Left ventricle myocardium superior (tissue), 1 donor: ENCODE results near the gene HTR4. TPM values are rescaled to one million over a fixed set of nuclear protein-coding genes. Genes with fewer than 3 reads are reported as not detected.
"Not testable (repeated sequence)": the region's sequence is repeated elsewhere in the genome, so short reads cannot be mapped to it uniquely, and the experiment has no call there.

Source experiments
- ATAC-seq: fragments of 200-7000 bp; cut with Tn5 transposase; one replicate; pipeline ENCODE4 v1.9.1; 2020; ENCODE audit warnings: mild to moderate bottlenecking, moderate library complexity
- DNase-seq: peaks from one replicate; pipeline ENCODE4 v3.0.0-alpha.2; 2020
- intact Hi-C: fragments of 100-400 bp; cut with micrococcal nuclease; formaldehyde crosslinking; loops from one replicate; pipeline ENCODE4 v1.11.0; 2022
- total RNA-seq: library from RNA; stranded (reverse); fragmentation: NEBNext Ultra II Directional; extraction: Animal tissue kit (Norgen Biotek cat#: 25700); gene quantifications from one replicate; pipeline ENCODE4 v1.2.1, GENCODE V29; 2021
- donor health status: DM: no; HTN: yes; CAD: no; lungs with severe emphysema.

The HTR4 gene
- total RNA-seq, 1 donor from 2014 or later, result not detected

- DNase-seq (no peak), ATAC-seq (peak; percentile 26)
- intact Hi-C loops, result no loop called here
Measured at GRCh38 chr5:148543727-148544126, 110.6 kb downstream of the HTR4 start.

- intact Hi-C loops, result no loop called here
Measured at GRCh38 chr5:148542812-148543211, 111.5 kb downstream of the HTR4 start.

GRCh38 chr5:148541054-148541835, 113.1 kb downstream of the HTR4 start:
- intact Hi-C loops, result no loop called here
- DNase-seq, result no peak
- peak; percentile 85 for ATAC-seq

More at GRCh38 chr5:148542812-148543211, 111.5 kb downstream of the HTR4 start:
- no peak for DNase-seq
- no peak for ATAC-seq

- intact Hi-C loops, result no loop called here
- no peak for DNase-seq
- ATAC-seq, result no peak
Measured at GRCh38 chr5:148540647-148541046, 113.7 kb downstream of the HTR4 start.

- intact Hi-C loops, result no loop called here
- ATAC-seq, result no peak
- no peak for DNase-seq
Measured at GRCh38 chr5:148539851-148540250, 114.5 kb downstream of the HTR4 start.

- intact Hi-C loops, result no loop called here
- no peak for DNase-seq
- no peak for ATAC-seq
Measured at GRCh38 chr5:148535190-148535589, 119.1 kb downstream of the HTR4 start.

- intact Hi-C loops, result no loop called here
- ATAC-seq (no peak), DNase-seq (no peak)
Measured at GRCh38 chr5:148532969-148533670, 121.2 kb downstream of the HTR4 start.

- DNase-seq, ATAC-seq, intact Hi-C loops: not testable (repeated sequence)
Measured at GRCh38 chr5:148529450-148529849, 124.9 kb downstream of the HTR4 start.

GRCh38 chr5:148524721-148525120, 129.6 kb downstream of the HTR4 start:
- intact Hi-C loops, result no loop called here
- no peak for ATAC-seq
- no peak for DNase-seq

- intact Hi-C loops, result no loop called here
- ATAC-seq (no peak), DNase-seq (no peak)
Measured at GRCh38 chr5:148523139-148523538, 131.2 kb downstream of the HTR4 start.

GRCh38 chr5:148515460-148515859, 138.9 kb downstream of the HTR4 start:
- intact Hi-C loops, result no loop called here
- no peak for ATAC-seq

GRCh38 chr5:148514344-148514743, 140.0 kb downstream of the HTR4 start:
- DNase-seq, result no peak
- peak; percentile 55 for ATAC-seq
- intact Hi-C loops, result no loop called here

More at GRCh38 chr5:148515460-148515859, 138.9 kb downstream of the HTR4 start:
- DNase-seq, result no peak

GRCh38 chr5:148512498-148512897, 141.8 kb downstream of the HTR4 start:
- DNase-seq, result no peak
- no peak for ATAC-seq
- intact Hi-C loops, result no loop called here

- DNase-seq, result no peak
- peak; percentile 57 for ATAC-seq
- intact Hi-C loops, result no loop called here
Measured at GRCh38 chr5:148511810-148512347, 142.4 kb downstream of the HTR4 start.

- intact Hi-C loops, result no loop called here
- ATAC-seq, result no peak
- DNase-seq, result no peak
Measured at GRCh38 chr5:148509893-148510292, 144.4 kb downstream of the HTR4 start.

GRCh38 chr5:148507648-148508047, 146.7 kb downstream of the HTR4 start:
- ATAC-seq (peak; percentile 44), DNase-seq (no peak)
- intact Hi-C loops, result no loop called here

- intact Hi-C loops, result loop anchor here (2.0 kb wide), 1 partner anchor 119 kb away; no protein-coding TSS in a partner anchor
- no peak for DNase-seq
Measured at GRCh38 chr5:148499452-148499851, 154.9 kb downstream of the HTR4 start.

GRCh38 chr5:148497757-148498156, 156.6 kb downstream of the HTR4 start:
- ATAC-seq (no peak), DNase-seq (no peak)
- intact Hi-C loops, result loop anchor here (2.0 kb wide), 1 partner anchor 121 kb away; no protein-coding TSS in a partner anchor

More at GRCh38 chr5:148499452-148499851, 154.9 kb downstream of the HTR4 start:
- no peak for ATAC-seq

- intact Hi-C loops, result no loop called here
- ATAC-seq (no peak), DNase-seq (no peak)
Measured at GRCh38 chr5:148492351-148492750, 162.0 kb downstream of the HTR4 start.

GRCh38 chr5:148491793-148492184, 162.5 kb downstream of the HTR4 start:
- intact Hi-C loops, result no loop called here
- ATAC-seq (peak; percentile 21), DNase-seq (no peak)
